GM19351 (cell line): ENCODE measurements around the gene MMP7.

ENCODE experiments used
- ATAC-seq: cut with Tn5 transposase; IDR thresholded peaks from one replicate; pipeline ENCODE4 v1.9.1; 2021; ENCODE audit warnings: mild to moderate bottlenecking, moderate library complexity; ENCODE audit not compliant: unreplicated experiment

MMP7 gene

GRCh38 chr11:102530558-102530957 is at the start of gene MMP7:
Gene MMP7, minus strand, starts transcription at chr11:102530747. Its CDS starts 47 bp downstream, at chr11:102530700.
- ATAC-seq = no peak

GRCh38 chr11:102577723-102578122 is 47.2 kb upstream of the MMP7 start:
- peak; percentile 23 for ATAC-seq

GRCh38 chr11:102577182-102577581 is 46.6 kb upstream of the MMP7 start:
- ATAC-seq = peak; percentile 69

GRCh38 chr11:102576350-102576749 is 45.8 kb upstream of the MMP7 start:
- ATAC-seq = no peak

- no peak for ATAC-seq
These were observed 44.5 kb upstream of the MMP7 start for GRCh38 chr11:102575012-102575411.

- ATAC-seq = no peak
These were observed 43.3 kb upstream of the MMP7 start for GRCh38 chr11:102573851-102574250.

- no peak for ATAC-seq
These were observed 42.1 kb upstream of the MMP7 start for GRCh38 chr11:102572554-102573220.

GRCh38 chr11:102568851-102569250 is 38.3 kb upstream of the MMP7 start:
- ATAC-seq = no peak

- ATAC-seq = no peak
These were observed 35.6 kb upstream of the MMP7 start for GRCh38 chr11:102566112-102566511.

- peak; percentile 61 for ATAC-seq
These were observed 33.6 kb upstream of the MMP7 start for GRCh38 chr11:102564110-102564509.

- ATAC-seq = no peak
These were observed 31.1 kb upstream of the MMP7 start for GRCh38 chr11:102561636-102562035.

- peak; percentile 82 for ATAC-seq
These were observed 30.0 kb upstream of the MMP7 start for GRCh38 chr11:102560555-102561011.

GRCh38 chr11:102559839-102560238 is 29.3 kb upstream of the MMP7 start:
- ATAC-seq = peak; percentile 41

- ATAC-seq = no peak
These were observed 24.5 kb upstream of the MMP7 start for GRCh38 chr11:102555091-102555490.

- peak; percentile 87 for ATAC-seq
These were observed 23.3 kb upstream of the MMP7 start for GRCh38 chr11:102553835-102554282.

- no peak for ATAC-seq
These were observed 22.1 kb upstream of the MMP7 start for GRCh38 chr11:102552447-102553194.

GRCh38 chr11:102552020-102552419 is 21.5 kb upstream of the MMP7 start:
- ATAC-seq = no peak

- no peak for ATAC-seq
These were observed 20.7 kb upstream of the MMP7 start for GRCh38 chr11:102551169-102551781.

GRCh38 chr11:102546923-102547471 is 16.4 kb upstream of the MMP7 start:
- peak; percentile 80 for ATAC-seq

GRCh38 chr11:102546427-102546826 is 15.9 kb upstream of the MMP7 start:
- peak; percentile 53 for ATAC-seq

GRCh38 chr11:102545701-102546100 is 15.2 kb upstream of the MMP7 start:
- no peak for ATAC-seq
